NCI-H2196 treated with DMSO at 0.1 percent for 48 hours (cell line): ENCODE measurements around the gene TNFRSF9.
A peak's percentile ranks its signal among the peaks of the same experiment; 100 is the strongest.
"Not testable (repeated sequence)": the region's sequence is repeated elsewhere in the genome, so short reads cannot be mapped to it uniquely, and the experiment has no call there.

Source experiments
- DNase-seq: peaks from one replicate; lab custom pipeline; 2025; ENCODE audit not compliant: unreplicated experiment; lab: John Stamatoyannopoulos, UW

The TNFRSF9 gene

GRCh38 chr1:7921796-7922195 lies 18.8 kb downstream of the TNFRSF9 start:
- DNase-seq: no peak

- DNase-seq: no peak
Observed at GRCh38 chr1:7919880-7920279, 20.8 kb downstream of the TNFRSF9 start.

- DNase-seq: not testable (repeated sequence)
Observed at GRCh38 chr1:7917971-7918370, 22.7 kb downstream of the TNFRSF9 start.

GRCh38 chr1:7916501-7916830 lies 24.2 kb downstream of the TNFRSF9 start:
- DNase-seq: no peak

GRCh38 chr1:7915826-7916500 lies 24.7 kb downstream of the TNFRSF9 start:
- DNase-seq: no peak

GRCh38 chr1:7912743-7913557 lies 27.7 kb downstream of the TNFRSF9 start:
- no peak for DNase-seq

GRCh38 chr1:7912145-7912544 lies 28.5 kb downstream of the TNFRSF9 start:
- DNase-seq: no peak

- DNase-seq: no peak
Observed at GRCh38 chr1:7905262-7905661, 35.4 kb downstream of the TNFRSF9 start.

- DNase-seq: peak; percentile 62
Observed at GRCh38 chr1:7902478-7903085, 38.1 kb downstream of the TNFRSF9 start.

GRCh38 chr1:7899741-7900140 lies 40.9 kb downstream of the TNFRSF9 start:
- DNase-seq: no peak

- no peak for DNase-seq
Observed at GRCh38 chr1:7898962-7899361, 41.7 kb downstream of the TNFRSF9 start.

- no peak for DNase-seq
Observed at GRCh38 chr1:7896994-7897393, 43.6 kb downstream of the TNFRSF9 start.

GRCh38 chr1:7893529-7894180 lies 47.0 kb downstream of the TNFRSF9 start:
- no peak for DNase-seq

GRCh38 chr1:7891804-7892203 lies 48.8 kb downstream of the TNFRSF9 start:
- no peak for DNase-seq

- DNase-seq: no peak
Observed at GRCh38 chr1:7890853-7891252, 49.8 kb downstream of the TNFRSF9 start.

- no peak for DNase-seq
Observed at GRCh38 chr1:7888248-7889081, 52.2 kb downstream of the TNFRSF9 start.

- DNase-seq: peak; percentile 6
Observed at GRCh38 chr1:7886405-7886745, 54.3 kb downstream of the TNFRSF9 start.

- peak; percentile 33 for DNase-seq
Observed at GRCh38 chr1:7885513-7886404, 54.9 kb downstream of the TNFRSF9 start.

GRCh38 chr1:7884757-7885156 lies 55.9 kb downstream of the TNFRSF9 start:
- no peak for DNase-seq

GRCh38 chr1:7879228-7879627 lies 61.4 kb downstream of the TNFRSF9 start:
- DNase-seq: no peak
